ENCODE results near the gene FBXO45. TPM values are rescaled to one million over a fixed set of nuclear protein-coding genes. Genes with fewer than 3 reads are reported as not detected.
"Not testable (repeated sequence)": the region's sequence is repeated elsewhere in the genome, so short reads cannot be mapped to it uniquely, and the experiment has no call there.

FBXO45 gene
- total RNA-seq, 1 donor = 8.7 TPM

GRCh38 chr3:196547067-196547466 is 21.4 kb upstream of the FBXO45 start:
- Histone ChIP-seq H3K4me1 (ENCODE audit: insufficient read depth, low read length) (no peaks in the 10 kb centered on the region), H3K9me3 (ENCODE audit: low read depth, low read length) (no peaks in the 10 kb centered on the region), H3K27me3 (ENCODE audit: insufficient read depth, low read length) (no peaks in the 10 kb centered on the region), H3K4me3 (ENCODE audit: low read length) (no peak overlapping the region)

DNA sequence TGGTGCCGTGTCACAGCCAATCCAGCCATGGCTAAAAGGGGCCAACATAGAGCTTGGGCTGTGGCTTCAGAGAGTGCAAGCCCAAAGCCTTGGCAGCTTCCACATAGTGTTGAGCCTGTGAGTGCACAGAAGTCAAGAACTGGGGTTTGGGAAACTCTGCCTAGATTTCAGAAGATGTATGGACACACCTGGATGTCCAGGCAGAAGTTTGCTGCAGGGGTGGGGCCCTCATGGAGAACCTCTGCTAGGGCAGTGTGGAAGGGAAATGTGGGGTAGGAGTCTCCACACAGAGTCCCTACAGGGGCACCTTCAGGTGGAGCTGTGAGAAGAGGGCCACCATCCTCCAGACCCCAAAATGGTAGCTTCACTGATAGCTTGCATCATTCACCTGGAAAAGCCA is 19.1 kb upstream of the FBXO45 start:
- not testable (repeated sequence) for H3K4me1 ChIP-seq (ENCODE audit: insufficient read depth, low read length); H3K4me3 ChIP-seq (ENCODE audit: low read length); H3K9me3 ChIP-seq (ENCODE audit: low read depth, low read length); H3K27me3 ChIP-seq (ENCODE audit: insufficient read depth, low read length)

- H3K4me1 ChIP-seq (ENCODE audit: insufficient read depth, low read length) = peaks cover 18% of the 10 kb centered on the region
- H3K4me3 ChIP-seq (ENCODE audit: low read length); H3K27me3 ChIP-seq (ENCODE audit: insufficient read depth, low read length); H3K9me3 ChIP-seq (ENCODE audit: low read depth, low read length): not testable (repeated sequence)
Measured at GRCh38 chr3:196550172-196550571, 18.3 kb upstream of the FBXO45 start.

- Histone ChIP-seq H3K9me3 (ENCODE audit: low read depth, low read length) (no peaks in the 10 kb centered on the region), H3K4me3 (ENCODE audit: low read length) (no peak overlapping the region), H3K27me3 (ENCODE audit: insufficient read depth, low read length) (no peaks in the 10 kb centered on the region), H3K4me1 (ENCODE audit: insufficient read depth, low read length) (peaks cover 19% of the 10 kb centered on the region)
Measured at GRCh38 chr3:196552253-196552652, 16.2 kb upstream of the FBXO45 start.

DNA sequence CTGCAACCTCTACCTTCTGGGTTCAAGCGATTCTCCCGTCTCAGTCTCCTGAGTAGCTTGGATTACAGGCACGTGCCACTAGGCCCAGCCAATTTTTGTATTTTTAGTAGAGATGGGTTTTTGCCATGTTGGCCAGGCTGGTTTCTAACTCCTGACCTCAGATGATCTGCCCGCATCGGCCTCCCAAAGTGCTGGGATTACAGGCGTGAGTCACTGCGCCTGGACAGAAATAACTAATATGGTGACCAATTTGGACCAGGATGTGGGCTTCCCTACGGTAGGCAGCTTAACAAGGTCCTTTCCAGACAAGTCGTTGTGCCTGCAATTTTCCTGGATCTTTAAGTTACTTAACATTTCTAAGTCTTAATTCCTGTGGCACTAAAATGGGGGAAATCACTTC is 14.9 kb upstream of the FBXO45 start:
- Histone ChIP-seq H3K4me3 (ENCODE audit: low read length) (no peak overlapping the region), H3K4me1 (ENCODE audit: insufficient read depth, low read length) (peaks cover 19% of the 10 kb centered on the region), H3K27me3 (ENCODE audit: insufficient read depth, low read length) (no peaks in the 10 kb centered on the region), H3K9me3 (ENCODE audit: low read depth, low read length) (no peaks in the 10 kb centered on the region)

- peaks cover 19% of the 10 kb centered on the region for H3K4me1 ChIP-seq (ENCODE audit: insufficient read depth, low read length)
- no peaks in the 10 kb centered on the region for H3K27me3 ChIP-seq (ENCODE audit: insufficient read depth, low read length)
- H3K9me3 ChIP-seq (ENCODE audit: low read depth, low read length) = no peaks in the 10 kb centered on the region
- no peak overlapping the region for H3K4me3 ChIP-seq (ENCODE audit: low read length)
Measured at GRCh38 chr3:196554205-196554604, 14.3 kb upstream of the FBXO45 start.

GRCh38 chr3:196555295-196555694 is 13.2 kb upstream of the FBXO45 start:
- peaks cover 19% of the 10 kb centered on the region for H3K4me1 ChIP-seq (ENCODE audit: insufficient read depth, low read length)
- H3K27me3 ChIP-seq (ENCODE audit: insufficient read depth, low read length) = no peaks in the 10 kb centered on the region
- no peaks in the 10 kb centered on the region for H3K9me3 ChIP-seq (ENCODE audit: low read depth, low read length)
- H3K4me3 ChIP-seq (ENCODE audit: low read length) = no peak overlapping the region

DNA sequence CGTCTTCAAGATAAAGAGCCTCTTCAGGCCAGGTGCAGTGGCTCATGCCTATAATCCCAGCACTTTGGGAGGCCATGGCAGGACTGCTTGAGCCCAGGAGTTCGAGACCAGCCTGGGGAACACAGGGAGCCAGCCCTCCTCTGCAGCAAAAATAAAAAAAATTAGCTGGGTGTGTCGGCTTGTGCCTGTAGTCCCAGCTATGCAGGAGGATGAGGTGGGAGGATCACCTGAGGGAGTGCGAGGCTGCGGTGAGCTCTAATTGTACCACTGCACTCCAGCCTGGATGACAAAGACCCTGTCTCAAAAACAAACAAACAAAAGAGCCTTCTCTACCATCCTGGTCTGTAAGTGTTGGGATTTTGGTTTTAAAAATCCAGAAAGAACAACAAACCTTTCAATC is 11.2 kb upstream of the FBXO45 start:
- Histone ChIP-seq H3K9me3 (ENCODE audit: low read depth, low read length) (no peaks in the 10 kb centered on the region), H3K4me1 (ENCODE audit: insufficient read depth, low read length) (peaks cover 19% of the 10 kb centered on the region), H3K4me3 (ENCODE audit: low read length) (no peak overlapping the region), H3K27me3 (ENCODE audit: insufficient read depth, low read length) (no peaks in the 10 kb centered on the region)

- Histone ChIP-seq H3K4me3 (ENCODE audit: low read length) (no peak overlapping the region), H3K9me3 (ENCODE audit: low read depth, low read length) (no peaks in the 10 kb centered on the region), H3K4me1 (ENCODE audit: insufficient read depth, low read length) (peaks cover 18% of the 10 kb centered on the region), H3K27me3 (ENCODE audit: insufficient read depth, low read length) (no peaks in the 10 kb centered on the region)
Measured at GRCh38 chr3:196558476-196558875, 10.0 kb upstream of the FBXO45 start.

DNA sequence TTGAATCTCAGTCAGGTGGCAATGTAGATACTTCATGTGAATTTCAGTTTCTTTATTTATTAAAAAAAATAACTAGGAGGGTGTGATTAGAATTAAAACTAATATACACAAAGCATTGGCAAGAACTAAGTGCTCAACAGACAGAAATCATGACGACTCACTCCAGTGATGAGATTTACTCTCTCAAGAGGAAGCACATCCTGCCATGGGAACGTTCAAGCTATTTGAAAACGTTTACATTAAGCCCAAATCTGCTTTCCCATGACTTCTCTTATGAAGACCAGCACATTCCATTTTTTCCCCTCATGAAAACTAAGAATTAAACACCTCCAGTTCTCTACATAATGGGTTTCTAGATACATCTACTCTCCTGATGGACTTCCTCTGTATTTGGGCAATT is 8.6 kb upstream of the FBXO45 start:
- H3K9me3 ChIP-seq (ENCODE audit: low read depth, low read length) = no peaks in the 10 kb centered on the region
- no peak overlapping the region for H3K4me3 ChIP-seq (ENCODE audit: low read length)
- H3K27me3 ChIP-seq (ENCODE audit: insufficient read depth, low read length) = no peaks in the 10 kb centered on the region
- H3K4me1 ChIP-seq (ENCODE audit: insufficient read depth, low read length) = peaks cover 13% of the 10 kb centered on the region

- Histone ChIP-seq H3K27me3 (ENCODE audit: insufficient read depth, low read length) (no peaks in the 10 kb centered on the region), H3K4me3 (ENCODE audit: low read length) (no peak overlapping the region), H3K9me3 (ENCODE audit: low read depth, low read length) (no peaks in the 10 kb centered on the region), H3K4me1 (ENCODE audit: insufficient read depth, low read length) (peaks cover 19% of the 10 kb centered on the region)
Measured at GRCh38 chr3:196563721-196564225, 4.7 kb upstream of the FBXO45 start.

DNA sequence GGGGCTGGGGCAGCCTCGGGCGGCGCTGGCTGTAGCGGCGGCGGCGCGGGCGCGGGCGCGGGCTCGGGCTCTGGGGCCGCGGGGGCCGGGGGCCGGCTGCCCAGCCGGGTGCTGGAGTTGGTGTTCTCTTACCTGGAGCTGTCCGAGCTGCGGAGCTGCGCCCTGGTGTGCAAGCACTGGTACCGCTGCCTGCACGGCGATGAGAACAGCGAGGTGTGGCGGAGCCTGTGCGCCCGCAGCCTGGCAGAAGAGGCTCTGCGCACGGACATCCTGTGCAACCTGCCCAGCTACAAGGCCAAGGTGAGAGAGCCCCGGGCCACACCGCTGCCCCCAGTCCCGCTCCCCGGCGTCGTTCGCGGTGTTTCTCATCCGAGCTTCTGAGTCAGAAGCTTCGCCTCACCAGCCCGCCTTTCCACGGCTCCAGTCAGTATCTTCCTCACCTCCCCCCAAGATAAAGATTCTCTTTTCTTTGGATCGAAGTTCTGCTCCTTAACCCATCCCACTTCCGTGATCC is 600 bp downstream of the FBXO45 start:
- Histone ChIP-seq H3K4me3 (ENCODE audit: low read length) (peak overlapping the region; percentile 81), H3K4me1 (ENCODE audit: insufficient read depth, low read length) (peaks cover 45% of the 10 kb centered on the region), H3K9me3 (ENCODE audit: low read depth, low read length) (no peaks in the 10 kb centered on the region), H3K27me3 (ENCODE audit: insufficient read depth, low read length) (no peaks in the 10 kb centered on the region)

DNA sequence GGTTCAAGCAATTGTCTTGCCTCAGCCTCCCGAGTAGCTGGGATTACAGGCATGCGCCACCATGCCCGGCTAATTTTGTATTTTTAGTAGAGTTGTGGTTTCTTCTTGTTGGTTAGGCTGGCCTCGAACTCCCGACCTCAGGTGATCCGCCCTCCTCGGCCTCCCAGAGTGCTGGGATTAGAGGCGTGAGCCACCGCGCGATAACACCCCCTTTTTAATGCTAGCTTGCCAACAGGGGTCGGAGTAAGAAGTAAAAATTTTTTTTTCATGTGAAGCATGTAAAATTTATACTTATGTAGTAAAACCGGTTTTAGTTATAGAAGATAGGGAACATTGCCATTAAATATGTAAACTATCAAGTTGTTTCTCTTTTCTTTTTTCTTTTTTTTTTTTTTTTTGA is 1.9 kb downstream of the FBXO45 start:
- H3K4me1 ChIP-seq (ENCODE audit: insufficient read depth, low read length) = peaks cover 49% of the 10 kb centered on the region
- not testable (repeated sequence) for H3K27me3 ChIP-seq (ENCODE audit: insufficient read depth, low read length); H3K4me3 ChIP-seq (ENCODE audit: low read length); H3K9me3 ChIP-seq (ENCODE audit: low read depth, low read length)

DNA sequence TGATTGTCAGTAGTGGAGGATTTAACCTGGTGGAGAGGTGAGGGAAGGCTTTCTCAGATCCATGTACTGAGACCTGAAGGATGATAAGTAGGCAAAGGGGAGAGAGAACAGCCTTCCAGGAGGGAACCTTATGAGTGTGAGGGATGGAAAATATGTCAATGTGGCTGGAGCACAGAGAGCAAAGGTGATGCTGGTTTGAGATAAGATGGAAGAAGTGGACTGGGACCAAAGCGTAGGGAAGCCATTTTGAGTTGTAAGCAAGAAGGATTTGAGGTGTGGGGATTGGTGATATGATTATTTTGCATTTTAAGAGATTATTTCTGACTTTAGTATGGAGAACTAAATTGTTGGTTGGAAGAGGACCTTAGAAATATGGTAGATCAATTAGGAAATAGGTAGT is 3.9 kb downstream of the FBXO45 start:
- H3K27me3 ChIP-seq (ENCODE audit: insufficient read depth, low read length) = no peaks in the 10 kb centered on the region
- H3K4me3 ChIP-seq (ENCODE audit: low read length) = no peak overlapping the region
- no peaks in the 10 kb centered on the region for H3K9me3 ChIP-seq (ENCODE audit: low read depth, low read length)
- peaks cover 50% of the 10 kb centered on the region for H3K4me1 ChIP-seq (ENCODE audit: insufficient read depth, low read length)

DNA sequence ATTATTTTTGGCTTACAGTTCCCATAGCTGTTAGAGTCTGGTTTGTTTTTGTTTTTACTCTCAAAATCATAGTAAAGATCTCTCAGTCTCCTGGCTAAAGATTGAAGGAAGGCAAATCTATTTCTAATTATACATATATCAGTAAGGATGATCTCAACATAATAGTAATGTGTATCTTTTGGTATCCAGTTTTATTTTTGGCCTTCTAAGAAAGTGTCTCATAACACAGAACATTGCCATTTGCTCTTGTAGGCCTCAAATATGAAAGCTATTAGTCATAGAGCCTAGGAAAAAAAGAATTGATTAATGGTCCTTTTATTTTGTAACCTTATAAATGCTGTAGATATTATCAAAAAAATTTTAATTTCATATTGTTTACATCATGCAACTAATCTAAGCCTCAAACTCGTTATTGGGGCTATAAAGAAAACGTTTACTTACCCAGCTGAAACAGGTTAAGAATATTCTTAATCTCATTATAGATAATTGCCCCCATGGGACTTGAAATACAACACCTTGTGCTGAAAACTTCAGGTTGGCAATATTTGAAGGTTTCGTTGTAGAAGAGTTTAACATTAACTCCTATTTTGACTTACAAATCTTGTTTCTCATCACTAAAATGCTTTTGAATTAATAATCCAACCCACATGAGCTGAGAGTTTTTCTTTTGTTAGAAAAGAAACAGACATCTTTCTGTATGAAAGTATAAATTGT is 16.7 kb downstream of the FBXO45 start:
- Histone ChIP-seq H3K9me3 (ENCODE audit: low read depth, low read length) (no peaks in the 10 kb centered on the region), H3K4me3 (ENCODE audit: low read length) (no peak overlapping the region), H3K27me3 (ENCODE audit: insufficient read depth, low read length) (no peaks in the 10 kb centered on the region), H3K4me1 (ENCODE audit: insufficient read depth, low read length) (no peaks in the 10 kb centered on the region)

GRCh38 chr3:196590279-196590678 is 21.8 kb downstream of the FBXO45 start:
- no peak overlapping the region for H3K4me3 ChIP-seq (ENCODE audit: low read length)
- H3K9me3 ChIP-seq (ENCODE audit: low read depth, low read length) = no peaks in the 10 kb centered on the region
- H3K4me1 ChIP-seq (ENCODE audit: insufficient read depth, low read length) = no peaks in the 10 kb centered on the region
- H3K27me3 ChIP-seq (ENCODE audit: insufficient read depth, low read length) = no peaks in the 10 kb centered on the region

All from mononuclear cell (primary cell).